Trophoblast cell (in vitro differentiated cells and primary cell): ENCODE results near the gene ODC1.

ENCODE experiments used
- DNase-seq, 2 donors: peaks; one replicate each; pipeline ENCODE4 v3.0.0-alpha.2; 2016
- H2AFZ ChIP-seq: 2 replicates; pipeline ENCODE4 v1.6.1; 2013; ENCODE audit warnings: low read length, moderate library complexity, mild to moderate bottlenecking; ENCODE audit not compliant: insufficient read depth, poor library complexity
- H2AK5ac ChIP-seq: 2 replicates; pipeline ENCODE4 v1.6.1; 2013; ENCODE audit warnings: mild to moderate bottlenecking, low read length
- H2BK120ac ChIP-seq: 2 replicates; pipeline ENCODE4 v1.6.1; 2013; ENCODE audit warnings: low read length, mild to moderate bottlenecking, moderate library complexity; ENCODE audit not compliant: insufficient read depth, poor library complexity
- H2BK12ac ChIP-seq: 2 replicates; pipeline ENCODE4 v1.6.1; 2013; ENCODE audit warnings: mild to moderate bottlenecking, low read length, moderate library complexity
- H2BK5ac ChIP-seq: 2 replicates; pipeline ENCODE4 v1.6.1; 2013; ENCODE audit warnings: low read length, low read depth, moderate library complexity, mild to moderate bottlenecking; ENCODE audit not compliant: poor library complexity
- H3K14ac ChIP-seq: 2 replicates; pipeline ENCODE4 v1.6.1; 2013; ENCODE audit warnings: mild to moderate bottlenecking, low read length
- H3K18ac ChIP-seq: 2 replicates; pipeline ENCODE4 v1.6.1; 2013; ENCODE audit warnings: mild to moderate bottlenecking, low read length
- H3K23ac ChIP-seq: 2 replicates; pipeline ENCODE4 v1.6.1; 2013; ENCODE audit warnings: low read length
- H3K27ac ChIP-seq: 2 replicates; pipeline ENCODE4 v1.5.1; 2013; ENCODE audit warnings: low read depth, mild to moderate bottlenecking, inconsistent platforms, low read length, moderate library complexity
- H3K27me3 ChIP-seq: 2 replicates; pipeline ENCODE4 v1.6.1; 2013; ENCODE audit warnings: inconsistent platforms, mild to moderate bottlenecking, low read length, moderate library complexity; ENCODE audit not compliant: insufficient read depth
- H3K36me3 ChIP-seq, 2 experiments: 1 replicate in 1 of 2; 2 replicates in 1 of 2; pipeline ENCODE4 v1.6.1; 2013; ENCODE audit warnings: low read length in 2 of 2, mild to moderate bottlenecking in 2 of 2, moderate library complexity in 1 of 2; ENCODE audit not compliant: insufficient read depth in 2 of 2, control insufficient read depth in 1 of 2
- H3K4ac ChIP-seq: 2 replicates; pipeline ENCODE4 v1.6.1; 2013; ENCODE audit warnings: low read depth, mild to moderate bottlenecking, low read length, moderate library complexity
- H3K4me1 ChIP-seq, 2 experiments: 1 replicate in 1 of 2; 2 replicates in 1 of 2; pipeline ENCODE4 v1.6.1; 2013; ENCODE audit warnings: low read length in 2 of 2, mild to moderate bottlenecking in 2 of 2, moderate library complexity in 1 of 2; ENCODE audit not compliant: insufficient read depth in 2 of 2, control insufficient read depth in 1 of 2
- H3K4me2 ChIP-seq: 2 replicates; pipeline ENCODE4 v1.6.1; 2013; ENCODE audit warnings: inconsistent platforms, mild to moderate bottlenecking, low read length, moderate library complexity
- H3K4me3 ChIP-seq: 2 replicates; pipeline ENCODE4 v1.5.1; 2013; ENCODE audit warnings: mild to moderate bottlenecking, low read depth, low read length, inconsistent platforms
- H3K79me1 ChIP-seq: one replicate; pipeline ENCODE4 v1.6.1; 2013; ENCODE audit warnings: low read length
- H3K79me2 ChIP-seq: 2 replicates; pipeline ENCODE4 v1.6.1; 2013; ENCODE audit warnings: low read length, mild to moderate bottlenecking; ENCODE audit not compliant: control insufficient read depth, insufficient read depth, poor library complexity
- H3K9ac ChIP-seq: 2 replicates; pipeline ENCODE4 v1.6.1; 2013; ENCODE audit warnings: mild to moderate bottlenecking, low read length
- H3K9me3 ChIP-seq: 2 replicates; pipeline ENCODE4 v1.6.1; 2013; ENCODE audit warnings: low read depth, mild to moderate bottlenecking, control low read depth, inconsistent platforms, low read length; ENCODE audit not compliant: insufficient read depth
- H4K12ac ChIP-seq: 2 replicates; pipeline ENCODE4 v1.6.1; 2013; ENCODE audit warnings: low read depth, mild to moderate bottlenecking, low read length, moderate library complexity
- H4K8ac ChIP-seq: 2 replicates; pipeline ENCODE4 v1.6.1; 2013; ENCODE audit warnings: low read depth, mild to moderate bottlenecking, low read length, moderate library complexity
- H4K91ac ChIP-seq: one replicate; pipeline ENCODE4 v1.6.1; 2013; ENCODE audit warnings: low read depth, mild to moderate bottlenecking, low read length, moderate library complexity
- WGBS: extraction: QIAGEN DNeasy Blood & Tissue Kit; methylation state at CpG from one replicate; pipeline ENCODE4 v1.1.7; 2013; ENCODE audit warnings: missing lambda C conversion rate; ENCODE audit not compliant: insufficient read length, insufficient coverage; ENCODE audit errors: extremely low coverage; 5-methylcytosine and 5-hydroxymethylcytosine counted together

ODC1 gene

DNA sequence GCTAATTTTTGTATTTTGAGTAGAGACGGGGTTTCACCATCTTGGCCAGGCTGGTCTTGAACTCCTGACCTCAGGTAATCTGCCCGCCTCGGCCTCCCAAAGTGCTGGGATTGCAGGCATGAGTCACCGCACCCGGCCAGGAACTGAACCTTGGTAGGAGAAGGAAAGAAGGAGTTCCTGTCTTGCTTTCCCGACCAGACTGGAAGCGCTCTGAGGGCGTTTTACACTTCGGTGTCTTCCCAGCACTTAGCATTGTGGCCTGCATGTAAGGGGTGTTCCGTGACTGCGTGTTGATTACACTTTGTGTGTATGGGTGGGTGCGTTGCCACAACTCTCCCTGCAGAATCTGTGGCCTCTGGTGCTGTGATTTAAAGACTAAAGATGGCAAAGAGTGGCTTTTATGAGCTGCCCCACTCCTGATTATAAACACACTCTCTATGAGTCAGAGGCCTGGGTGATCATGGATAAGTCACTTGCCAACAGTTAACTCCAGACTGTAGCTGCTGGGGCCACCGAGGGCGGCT lies 46.0 kb downstream of the ODC1 start:
- peaks cover 10 to 13% of the 10 kb centered on the region in 2 experiments for H3K36me3 ChIP-seq
- H4K91ac ChIP-seq, result no peak overlapping the region
- peaks cover 0 to 1% of the 10 kb centered on the region in 2 experiments for H3K4me1 ChIP-seq
- no peak overlapping the region for H2BK120ac ChIP-seq
- no peak overlapping the region for H3K4me3 ChIP-seq
- H3K79me1 ChIP-seq, result no peaks in the 10 kb centered on the region
- H3K14ac ChIP-seq, result no peak overlapping the region
- H4K12ac ChIP-seq, result no peak overlapping the region
- no peak overlapping the region for H3K23ac ChIP-seq
- no peak overlapping the region for H2BK12ac ChIP-seq
- no peak overlapping the region for H2AK5ac ChIP-seq
- H3K27ac ChIP-seq, result no peak overlapping the region
- no peak overlapping the region for H2AFZ ChIP-seq
- no peak for DNase-seq
- H3K4me2 ChIP-seq, result no peak overlapping the region
- no peaks in the 10 kb centered on the region for H3K79me2 ChIP-seq
- H3K18ac ChIP-seq, result no peak overlapping the region
- H3K9ac ChIP-seq, result no peak overlapping the region
- no CpG with 5 or more reads among the region's 14 CpGs for WGBS
- no peak overlapping the region for H2BK5ac ChIP-seq
- no peaks in the 10 kb centered on the region for H3K27me3 ChIP-seq
- H4K8ac ChIP-seq, result no peak overlapping the region
- H3K4ac ChIP-seq, result no peak overlapping the region
- peaks cover 8% of the 10 kb centered on the region for H3K9me3 ChIP-seq

DNA sequence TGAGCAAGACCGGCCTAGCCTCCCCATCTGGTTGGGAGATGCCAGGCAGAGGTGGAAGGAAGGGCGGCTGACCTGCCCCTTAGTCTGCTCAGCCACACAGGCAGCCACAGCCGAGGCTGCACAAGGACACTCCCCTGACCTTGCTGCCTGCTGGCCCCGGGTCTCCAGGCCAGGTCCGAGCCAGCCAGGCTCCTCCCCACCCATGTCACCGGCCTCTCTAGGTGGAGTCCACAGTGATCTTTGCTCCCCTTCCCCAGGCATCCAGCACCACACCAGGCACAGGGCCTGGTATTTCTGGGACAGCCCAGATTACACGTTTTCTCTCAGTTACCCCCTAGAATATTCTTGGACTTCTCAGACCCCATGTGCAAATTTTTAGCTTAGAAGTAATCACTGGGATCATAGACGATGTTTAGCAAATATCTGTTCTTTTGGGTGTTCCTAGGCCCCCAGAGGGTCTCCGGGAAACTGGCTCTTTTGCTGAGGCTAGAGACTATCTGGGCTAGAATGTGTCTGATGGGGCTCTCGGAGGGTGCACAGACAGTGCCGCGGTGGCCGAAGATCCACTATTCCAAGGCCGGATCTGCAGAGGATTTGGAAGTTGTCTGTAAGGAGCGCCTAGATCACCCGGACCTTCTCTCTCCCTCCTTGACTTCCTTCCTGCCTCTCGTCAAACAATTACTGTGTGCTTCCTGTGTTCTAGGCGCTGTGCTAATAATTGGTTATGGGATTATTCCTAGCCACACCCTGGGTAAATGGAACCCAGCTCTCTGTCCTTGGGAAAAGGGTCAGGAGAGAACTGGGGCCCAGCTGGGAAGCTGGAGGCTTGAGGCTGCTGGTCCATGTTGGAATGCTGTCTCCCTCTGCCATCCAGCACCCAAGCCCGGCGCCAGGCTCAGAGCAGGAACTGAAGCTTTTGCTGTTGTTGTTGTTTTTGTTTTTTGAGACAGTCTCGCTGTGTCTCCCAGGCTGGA lies 46.9 kb downstream of the ODC1 start:
- no peak overlapping the region for H3K4ac ChIP-seq
- no peak overlapping the region for H3K9ac ChIP-seq

DNA sequence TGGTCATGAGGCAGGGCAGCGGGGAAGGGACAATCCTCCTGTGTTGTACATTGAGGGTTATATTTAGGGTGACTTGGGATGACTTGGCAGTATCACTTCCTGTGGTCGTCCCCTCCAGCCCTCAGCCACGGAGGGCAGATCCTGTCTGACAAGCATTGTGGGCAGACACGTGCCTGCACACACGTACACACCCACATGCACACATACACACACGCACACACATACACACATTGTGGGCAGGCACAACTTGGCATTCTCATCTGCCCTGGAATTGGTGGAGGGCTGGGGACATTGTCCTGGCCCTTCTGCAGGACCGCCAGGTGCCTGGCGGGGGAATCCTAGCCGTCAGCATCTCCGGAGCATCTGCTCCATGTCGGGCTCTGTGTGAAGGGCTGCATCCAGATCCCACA lies 47.6 kb downstream of the ODC1 start:
- Histone ChIP-seq H3K23ac (no peak overlapping the region), H2AFZ (no peak overlapping the region), H3K4me2 (no peak overlapping the region), H4K12ac (no peak overlapping the region), H2BK120ac (no peak overlapping the region), H3K4me1 (peaks cover 0 to 1% of the 10 kb centered on the region in 2 experiments), H3K4me3 (no peak overlapping the region), H2AK5ac (no peak overlapping the region), H3K27me3 (no peaks in the 10 kb centered on the region), H3K79me1 (no peaks in the 10 kb centered on the region), H3K79me2 (no peaks in the 10 kb centered on the region), H3K27ac (no peak overlapping the region), H3K4ac (no peak overlapping the region), H3K14ac (no peak overlapping the region), H3K18ac (no peak overlapping the region), H4K91ac (no peak overlapping the region), H4K8ac (no peak overlapping the region), H3K36me3 (peaks cover 10 to 13% of the 10 kb centered on the region in 2 experiments), H3K9me3 (peaks cover 8% of the 10 kb centered on the region), H3K9ac (no peak overlapping the region), H2BK12ac (no peak overlapping the region), H2BK5ac (no peak overlapping the region)
- peak in 1 of 2 donors; percentile 32 for DNase-seq
- no CpG with 5 or more reads among the region's 11 CpGs for WGBS

More for the DNA sequence above, 46.9 kb downstream of the ODC1 start:
- Histone ChIP-seq H4K91ac (no peak overlapping the region), H3K4me2 (no peak overlapping the region), H3K79me2 (no peaks in the 10 kb centered on the region), H2AK5ac (no peak overlapping the region), H2BK120ac (no peak overlapping the region), H3K4me3 (no peak overlapping the region), H2AFZ (no peak overlapping the region), H3K36me3 (peaks cover 10 to 13% of the 10 kb centered on the region in 2 experiments), H3K27ac (no peak overlapping the region), H4K8ac (no peak overlapping the region), H4K12ac (no peak overlapping the region), H3K18ac (no peak overlapping the region), H2BK12ac (no peak overlapping the region), H3K79me1 (no peaks in the 10 kb centered on the region), H3K27me3 (no peaks in the 10 kb centered on the region), H2BK5ac (no peak overlapping the region), H3K14ac (no peak overlapping the region), H3K9me3 (peaks cover 8% of the 10 kb centered on the region), H3K4me1 (peaks cover 0 to 1% of the 10 kb centered on the region in 2 experiments), H3K23ac (no peak overlapping the region)
- WGBS, result no CpG with 5 or more reads among the region's 21 CpGs
- DNase-seq, result no peak

DNA sequence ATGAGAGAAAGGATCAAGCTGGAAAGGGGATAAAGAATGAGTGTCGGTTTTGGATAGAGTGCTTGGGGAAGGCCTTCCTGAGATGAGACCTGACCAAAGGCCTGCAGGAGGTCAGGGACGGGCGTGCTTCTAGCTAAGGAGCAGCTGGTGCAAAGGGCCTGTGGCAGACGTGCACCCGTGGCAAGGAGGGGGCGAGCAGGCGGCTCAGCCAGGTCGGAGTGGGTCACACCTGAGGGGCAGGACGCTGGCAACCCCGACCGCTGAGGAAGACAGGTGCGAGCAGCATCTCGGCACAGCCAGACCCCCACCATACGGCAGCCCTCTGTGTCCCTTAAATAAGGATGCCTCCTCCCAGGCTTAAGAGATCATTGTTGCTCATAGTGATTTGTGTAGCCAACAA lies 48.1 kb downstream of the ODC1 start:
- H3K4me3 ChIP-seq, result no peak overlapping the region
- H3K79me1 ChIP-seq, result no peaks in the 10 kb centered on the region
- no peak overlapping the region for H3K27ac ChIP-seq
- H3K4me1 ChIP-seq, result no peaks in the 10 kb centered on the region
- no peaks in the 10 kb centered on the region for H3K79me2 ChIP-seq
- H3K14ac ChIP-seq, result no peak overlapping the region
- H4K12ac ChIP-seq, result no peak overlapping the region
- H4K8ac ChIP-seq, result no peak overlapping the region
- no peak overlapping the region for H2AK5ac ChIP-seq
- no peak overlapping the region for H2BK5ac ChIP-seq
- no peak overlapping the region for H3K9ac ChIP-seq
- H4K91ac ChIP-seq, result no peak overlapping the region
- H3K18ac ChIP-seq, result no peak overlapping the region
- no peak overlapping the region for H3K4me2 ChIP-seq
- H3K27me3 ChIP-seq, result no peaks in the 10 kb centered on the region
- no peak overlapping the region for H2BK120ac ChIP-seq
- WGBS, result no CpG with 5 or more reads among the region's 14 CpGs
- no peak overlapping the region for H3K4ac ChIP-seq
- H2BK12ac ChIP-seq, result no peak overlapping the region
- peaks cover 8% of the 10 kb centered on the region for H3K9me3 ChIP-seq
- H3K23ac ChIP-seq, result no peak overlapping the region
- H3K36me3 ChIP-seq, result peaks cover 10 to 13% of the 10 kb centered on the region in 2 experiments
- DNase-seq, result no peak
- H2AFZ ChIP-seq, result no peak overlapping the region
